ENCODE data around the gene USP46. TPM values are rescaled to one million over a fixed set of nuclear protein-coding genes. Genes with fewer than 3 reads are reported as not detected.

Gene USP46
- total RNA-seq, 1 experiment from 2014 or later: 15.5 TPM

GRCh38 chr4:52704133-52704532, 45.0 kb upstream of the USP46 start:
- H3K36me3 ChIP-seq (ENCODE audit: control insufficient read depth, insufficient read depth, low read length): no peaks in the 10 kb centered on the region
- H3K27ac ChIP-seq (ENCODE audit: low read length): no peak overlapping the region
- BruUV-seq (replicated peaks): no TSS peak
- ChIA-PET CTCF (no interaction called here), POLR2A (no interaction called here)
- intact Hi-C loops (cut with micrococcal nuclease; ENCODE audit: unreplicated experiment) (no loop called here), in situ Hi-C loops (cut with HindIII; ENCODE audit: low pct_unique_long_range_greater_than_20kb, low sequenced_read_pairs) (no loop called here)
- H3K4me3 ChIP-seq (ENCODE audit: low read depth in 2 of 2, low read length in 2 of 2): no peak overlapping the region
- no peaks in the 10 kb centered on the region for H3K9me3 ChIP-seq (ENCODE audit: control insufficient read depth, insufficient read depth, low read depth, low read length)
- TF ChIP-seq CTCF (IDR thresholded peaks at IDR 0.05): no peak
- no peak for TF ChIP-seq SIN3A (IDR thresholded peaks at IDR 0.05; ENCODE audit: borderline replicate concordance, insufficient read depth, low read depth, low read length)
- no peak for TF ChIP-seq POLR2AphosphoS5 (IDR thresholded peaks at IDR 0.05; ENCODE audit: low read depth, low read length)
- no peaks in the 10 kb centered on the region for H3K27me3 ChIP-seq (ENCODE audit: control insufficient read depth, insufficient read depth, low read length)
- DNase-seq (ENCODE audit: low read depth, low spot score) (no peak), ATAC-seq (no peak)
- no peaks in the 10 kb centered on the region for H3K4me1 ChIP-seq (ENCODE audit: control insufficient read depth, insufficient read depth, low read length)

- intact Hi-C loops (cut with micrococcal nuclease; ENCODE audit: unreplicated experiment): no loop called here
- in situ Hi-C loops (cut with HindIII; ENCODE audit: low pct_unique_long_range_greater_than_20kb, low sequenced_read_pairs): no loop called here
- no peaks in the 10 kb centered on the region for H3K4me1 ChIP-seq (ENCODE audit: control insufficient read depth, insufficient read depth, low read length)
- no peaks in the 10 kb centered on the region for H3K36me3 ChIP-seq (ENCODE audit: control insufficient read depth, insufficient read depth, low read length)
- no peaks in the 10 kb centered on the region for H3K9me3 ChIP-seq (ENCODE audit: control insufficient read depth, insufficient read depth, low read depth, low read length)
- H3K27me3 ChIP-seq (ENCODE audit: control insufficient read depth, insufficient read depth, low read length): no peaks in the 10 kb centered on the region
- ChIA-PET POLR2A (no interaction called here), CTCF (no interaction called here)
- no peak for TF ChIP-seq CTCF (IDR thresholded peaks at IDR 0.05)
- no peak for TF ChIP-seq REST (IDR thresholded peaks at IDR 0.05; ENCODE audit: insufficient read depth in 1 of 2, low read depth in 2 of 2, low read length in 1 of 2)
- TF ChIP-seq POLR2AphosphoS5 (IDR thresholded peaks at IDR 0.05; ENCODE audit: low read depth, low read length): no peak
- no peak for DNase-seq (ENCODE audit: low read depth, low spot score)
- H3K4me3 ChIP-seq (ENCODE audit: low read depth in 2 of 2, low read length in 2 of 2): no peak overlapping the region
- no peak overlapping the region for H3K27ac ChIP-seq (ENCODE audit: low read length)
- no TSS peak for BruUV-seq (replicated peaks)
- ATAC-seq: no peak
Measured at GRCh38 chr4:52701207-52701606, 42.1 kb upstream of the USP46 start.

GRCh38 chr4:52694936-52695335, 35.8 kb upstream of the USP46 start:
- in situ Hi-C loops (cut with HindIII; ENCODE audit: low pct_unique_long_range_greater_than_20kb, low sequenced_read_pairs): no loop called here
- CTCF ChIA-PET: no interaction called here
- Histone ChIP-seq H3K4me1 (ENCODE audit: control insufficient read depth, insufficient read depth, low read length) (no peaks in the 10 kb centered on the region), H3K4me3 (ENCODE audit: low read depth in 2 of 2, low read length in 2 of 2) (no peak overlapping the region), H3K27me3 (ENCODE audit: control insufficient read depth, insufficient read depth, low read length) (no peaks in the 10 kb centered on the region), H3K36me3 (ENCODE audit: control insufficient read depth, insufficient read depth, low read length) (no peaks in the 10 kb centered on the region), H3K9me3 (ENCODE audit: control insufficient read depth, insufficient read depth, low read depth, low read length) (no peaks in the 10 kb centered on the region), H3K27ac (ENCODE audit: low read length) (no peak overlapping the region)
- no peak for TF ChIP-seq TCF7L2 (IDR thresholded peaks at IDR 0.05; ENCODE audit: low read depth, low read length)
- no peak for TF ChIP-seq CTCF (IDR thresholded peaks at IDR 0.05)
- TF ChIP-seq POLR2AphosphoS5 (IDR thresholded peaks at IDR 0.05; ENCODE audit: low read depth, low read length): no peak
- no peak for TF ChIP-seq SIN3A (IDR thresholded peaks at IDR 0.05; ENCODE audit: borderline replicate concordance, insufficient read depth, low read depth, low read length)
- TF ChIP-seq REST (IDR thresholded peaks at IDR 0.05; ENCODE audit: insufficient read depth in 1 of 2, low read depth in 2 of 2, low read length in 1 of 2): no peak
- intact Hi-C loops (cut with micrococcal nuclease; ENCODE audit: unreplicated experiment): no loop called here
- ATAC-seq (no peak), DNase-seq (ENCODE audit: low read depth, low spot score) (no peak)
- BruUV-seq (replicated peaks): no TSS peak
- POLR2A ChIA-PET: interaction anchor here (0.6 kb wide), 2 partner anchors 26 to 291 kb away, joined by 4 to 6 read pairs; no protein-coding TSS in a partner anchor
